Left ventricle myocardium inferior (tissue), 1 donor: ENCODE data around the gene KANK4. TPM values are rescaled to one million over a fixed set of nuclear protein-coding genes. Genes with fewer than 3 reads are reported as not detected.

Source experiments
- DNase-seq: peaks from one replicate; pipeline ENCODE4 v3.0.0-alpha.2; 2020
- H3K27ac ChIP-seq: fragments of 200-600 bp; replicated peaks from 2 replicates; pipeline ENCODE4 v1.8.0; 2021
- H3K27me3 ChIP-seq: fragments of 200-600 bp; 2 replicates; pipeline ENCODE4 v1.8.0; 2021; ENCODE audit warnings: low read depth
- H3K36me3 ChIP-seq: fragments of 200-600 bp; 2 replicates; pipeline ENCODE4 v1.8.0; 2021
- H3K4me1 ChIP-seq: fragments of 200-600 bp; 2 replicates; pipeline ENCODE4 v1.8.0; 2021
- H3K4me3 ChIP-seq: fragments of 200-600 bp; 2 replicates; pipeline ENCODE4 v1.8.0; 2021; ENCODE audit warnings: mild to moderate bottlenecking, moderate library complexity
- H3K9me3 ChIP-seq: fragments of 200-600 bp; replicated peaks from 2 replicates; pipeline ENCODE4 v1.8.0; 2021
- intact Hi-C: fragments of 100-400 bp; cut with micrococcal nuclease; formaldehyde crosslinking; loops from one replicate; pipeline ENCODE4 v1.11.0; 2022
- total RNA-seq: library from RNA; stranded (reverse); fragmentation: NEBNext Ultra II Directional; extraction: Animal tissue kit (Norgen Biotek cat#: 25700); gene quantifications from one replicate; pipeline ENCODE4 v1.2.1, GENCODE V29; 2021
- TF ChIP-seq, protein P1 (sequence below): fragments of 200-600 bp; IDR thresholded peaks from 2 replicates; pipeline ENCODE4 v1.8.0; 2021; ENCODE audit warnings: antibody characterized with exemption, mild to moderate bottlenecking, borderline replicate concordance
- donor health status: DM: no; HTN: yes; CAD: no; lungs with severe emphysema.

The KANK4 gene
- total RNA-seq, 1 donor from 2014 or later = 0.11 TPM

DNA sequence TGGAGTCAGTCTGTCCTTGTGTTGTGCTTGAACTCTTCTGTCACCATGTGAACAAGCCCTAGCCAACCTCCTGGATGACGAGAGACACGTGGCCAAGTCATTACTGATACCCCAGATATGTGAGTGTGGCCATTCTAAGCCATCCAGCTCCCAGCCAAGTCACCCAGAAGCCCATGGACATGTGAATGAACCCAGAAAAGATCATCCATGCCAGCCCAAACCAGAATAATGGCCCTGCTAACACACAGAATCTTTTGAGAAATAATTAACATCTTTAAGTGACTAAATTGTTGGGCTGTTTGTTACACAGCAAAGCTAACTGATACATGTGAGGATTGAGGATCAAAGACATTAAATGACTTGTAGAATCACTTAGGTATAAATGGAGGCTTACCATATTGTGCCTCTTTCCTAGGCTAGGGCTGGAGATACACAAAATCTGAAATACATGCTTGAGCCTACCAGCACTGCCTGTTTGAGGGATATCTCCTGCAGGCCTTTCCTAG lies 38.2 kb downstream of the KANK4 start:
- no peaks in the 10 kb centered on the region for H3K36me3 ChIP-seq

DNA sequence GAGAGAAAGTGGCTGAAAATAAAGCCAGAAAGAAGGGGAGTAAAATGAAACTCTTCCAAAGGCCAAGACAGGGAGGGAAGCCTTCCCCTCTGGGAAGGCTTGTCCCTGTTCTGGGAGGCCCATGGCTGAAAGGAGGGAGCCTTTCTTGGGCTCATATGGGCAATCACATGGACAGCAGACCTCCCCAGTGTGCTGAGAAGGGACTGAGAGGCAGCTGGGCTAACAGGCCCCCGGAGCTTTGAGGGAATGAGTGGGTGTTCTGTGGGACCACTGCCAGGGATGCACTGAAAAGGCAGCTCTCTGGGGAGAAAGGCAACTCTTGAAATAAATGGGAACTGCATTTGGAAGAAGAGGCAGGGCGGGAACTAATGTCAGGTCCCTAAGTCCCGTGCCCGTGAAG lies 39.1 kb downstream of the KANK4 start:
- H3K4me1 ChIP-seq = no peaks in the 10 kb centered on the region
- no peak overlapping the region for H3K4me3 ChIP-seq
- peaks cover 37% of the 10 kb centered on the region for H3K27me3 ChIP-seq
- no peak overlapping the region for H3K27ac ChIP-seq
- TF ChIP-seq, protein P1, sequence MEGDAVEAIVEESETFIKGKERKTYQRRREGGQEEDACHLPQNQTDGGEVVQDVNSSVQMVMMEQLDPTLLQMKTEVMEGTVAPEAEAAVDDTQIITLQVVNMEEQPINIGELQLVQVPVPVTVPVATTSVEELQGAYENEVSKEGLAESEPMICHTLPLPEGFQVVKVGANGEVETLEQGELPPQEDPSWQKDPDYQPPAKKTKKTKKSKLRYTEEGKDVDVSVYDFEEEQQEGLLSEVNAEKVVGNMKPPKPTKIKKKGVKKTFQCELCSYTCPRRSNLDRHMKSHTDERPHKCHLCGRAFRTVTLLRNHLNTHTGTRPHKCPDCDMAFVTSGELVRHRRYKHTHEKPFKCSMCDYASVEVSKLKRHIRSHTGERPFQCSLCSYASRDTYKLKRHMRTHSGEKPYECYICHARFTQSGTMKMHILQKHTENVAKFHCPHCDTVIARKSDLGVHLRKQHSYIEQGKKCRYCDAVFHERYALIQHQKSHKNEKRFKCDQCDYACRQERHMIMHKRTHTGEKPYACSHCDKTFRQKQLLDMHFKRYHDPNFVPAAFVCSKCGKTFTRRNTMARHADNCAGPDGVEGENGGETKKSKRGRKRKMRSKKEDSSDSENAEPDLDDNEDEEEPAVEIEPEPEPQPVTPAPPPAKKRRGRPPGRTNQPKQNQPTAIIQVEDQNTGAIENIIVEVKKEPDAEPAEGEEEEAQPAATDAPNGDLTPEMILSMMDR = no peak
- no peaks in the 10 kb centered on the region for H3K36me3 ChIP-seq
- peaks cover 19% of the 10 kb centered on the region for H3K9me3 ChIP-seq
- DNase-seq = no peak
- intact Hi-C loops = no loop called here

More for the DNA sequence above, 38.2 kb downstream of the KANK4 start:
- peaks cover 19% of the 10 kb centered on the region for H3K9me3 ChIP-seq
- no peak overlapping the region for H3K27ac ChIP-seq
- no peak overlapping the region for H3K4me3 ChIP-seq
- TF ChIP-seq, protein P1 = no peak
- intact Hi-C loops = no loop called here
- DNase-seq = no peak
- H3K27me3 ChIP-seq = peaks cover 46% of the 10 kb centered on the region
- H3K4me1 ChIP-seq = peaks cover 5% of the 10 kb centered on the region

DNA sequence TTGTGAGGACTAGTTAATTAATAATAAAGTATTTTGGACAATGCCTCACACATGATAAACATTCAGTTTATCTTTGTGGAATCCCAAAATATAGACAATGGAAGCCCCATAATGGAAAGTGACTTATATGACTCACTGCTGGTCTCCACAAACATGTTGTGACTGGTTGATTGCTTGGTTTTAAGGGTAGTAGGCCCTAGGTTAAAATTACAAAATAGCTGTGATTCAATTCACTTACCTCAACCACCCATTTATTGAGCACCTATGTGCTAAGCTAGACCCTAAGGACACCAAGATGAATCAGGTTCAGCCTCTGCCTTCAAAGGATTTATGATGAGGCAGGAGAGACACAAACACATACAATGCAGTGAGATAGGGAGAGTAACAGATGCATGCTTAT lies 42.4 kb downstream of the KANK4 start:
- Histone ChIP-seq H3K27me3 (peaks cover 12% of the 10 kb centered on the region), H3K4me1 (no peaks in the 10 kb centered on the region), H3K4me3 (no peak overlapping the region), H3K27ac (no peak overlapping the region), H3K9me3 (peaks cover 19% of the 10 kb centered on the region), H3K36me3 (no peaks in the 10 kb centered on the region)
- intact Hi-C loops = no loop called here
- TF ChIP-seq, protein P1 = no peak
- no peak for DNase-seq

DNA sequence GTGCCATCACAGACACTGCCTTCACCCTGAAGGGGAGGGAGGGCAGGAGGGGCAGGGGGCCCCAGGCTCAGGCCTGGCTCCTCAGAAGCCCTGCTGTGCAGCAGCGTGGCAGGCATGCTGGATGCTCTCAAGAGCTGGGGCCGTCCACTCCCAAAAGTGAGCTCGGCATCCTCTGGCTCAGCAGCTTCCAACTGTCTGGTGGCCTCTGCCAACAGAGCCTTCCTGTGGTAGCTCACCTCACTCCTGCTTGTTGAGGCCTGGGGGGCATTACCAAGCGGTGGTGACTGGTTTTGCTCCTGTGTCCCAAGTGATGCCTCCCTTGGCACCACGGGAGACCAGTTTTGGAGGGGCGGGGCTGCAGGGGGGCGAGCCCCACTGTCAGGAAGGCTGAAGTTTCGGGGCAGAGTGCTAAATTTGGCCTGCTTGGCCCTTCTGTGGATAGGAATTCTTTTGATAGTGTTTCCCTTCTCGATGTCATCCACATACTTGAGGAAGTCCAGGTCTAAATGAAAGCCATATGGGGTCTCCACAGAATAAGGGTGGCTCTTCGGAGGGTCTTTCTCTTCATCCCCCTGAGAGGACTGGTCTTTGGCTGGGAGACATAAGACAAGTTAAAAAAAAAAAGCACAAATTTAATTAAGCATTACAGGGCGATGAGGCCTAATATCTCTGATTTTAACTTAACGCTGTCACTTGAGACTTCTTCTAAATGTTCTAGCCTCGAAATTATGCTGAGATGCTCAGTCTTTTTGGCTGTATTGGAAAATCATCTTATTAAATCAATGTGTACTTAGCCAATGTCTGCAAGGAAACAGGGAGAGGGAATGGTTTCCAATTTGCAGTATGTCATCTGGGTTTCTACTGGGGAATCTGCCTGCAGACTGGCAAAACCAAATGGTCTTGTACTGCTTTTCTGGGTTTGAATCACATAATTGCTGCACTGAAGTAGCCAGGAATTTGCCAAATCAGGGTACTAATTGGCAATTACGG lies 44.4 kb downstream of the KANK4 start:
- no peak overlapping the region for H3K4me3 ChIP-seq
- intact Hi-C loops = no loop called here

DNA sequence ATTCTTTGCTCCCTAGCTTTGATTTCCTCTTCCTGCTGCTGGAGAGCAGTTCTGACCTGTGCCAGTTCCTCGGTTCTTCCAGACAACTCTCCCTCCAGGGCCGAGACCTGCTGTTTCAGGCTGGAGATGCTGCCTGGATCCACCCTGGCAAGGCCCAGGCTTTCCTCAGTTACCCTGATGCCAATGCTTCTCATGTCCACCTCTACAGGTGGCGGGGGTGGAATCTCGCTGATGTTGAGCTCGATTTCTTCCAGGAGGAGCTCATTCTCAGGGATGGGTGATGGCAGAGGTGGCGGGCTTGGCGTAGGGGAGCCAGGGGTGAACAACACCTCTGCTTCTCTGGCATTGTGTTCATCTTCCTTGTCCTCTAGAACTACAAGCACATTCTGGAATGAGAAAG lies 45.3 kb downstream of the KANK4 start:
- no peak for DNase-seq
- Histone ChIP-seq H3K36me3 (no peaks in the 10 kb centered on the region), H3K4me3 (no peak overlapping the region), H3K27ac (no peak overlapping the region), H3K4me1 (no peaks in the 10 kb centered on the region), H3K27me3 (no peaks in the 10 kb centered on the region), H3K9me3 (peaks cover 12% of the 10 kb centered on the region)
- TF ChIP-seq, protein P1 = no peak
- intact Hi-C loops = no loop called here

More for the DNA sequence above, 44.4 kb downstream of the KANK4 start:
- Histone ChIP-seq H3K9me3 (peaks cover 12% of the 10 kb centered on the region), H3K27ac (no peak overlapping the region), H3K27me3 (peaks cover 3% of the 10 kb centered on the region), H3K36me3 (no peaks in the 10 kb centered on the region), H3K4me1 (no peaks in the 10 kb centered on the region)
- no peak for DNase-seq
- TF ChIP-seq, protein P1 = no peak
